HG02642 (cell line): ENCODE measurements around the gene MOB3A.
"Not testable (repeated sequence)": the region's sequence is repeated elsewhere in the genome, so short reads cannot be mapped to it uniquely, and the experiment has no call there.

Experiments
- ATAC-seq: cut with Tn5 transposase; IDR thresholded peaks from one replicate; pipeline ENCODE4 v1.9.1; 2021; ENCODE audit warnings: mild to moderate bottlenecking; ENCODE audit not compliant: unreplicated experiment, poor library complexity

The MOB3A gene

DNA sequence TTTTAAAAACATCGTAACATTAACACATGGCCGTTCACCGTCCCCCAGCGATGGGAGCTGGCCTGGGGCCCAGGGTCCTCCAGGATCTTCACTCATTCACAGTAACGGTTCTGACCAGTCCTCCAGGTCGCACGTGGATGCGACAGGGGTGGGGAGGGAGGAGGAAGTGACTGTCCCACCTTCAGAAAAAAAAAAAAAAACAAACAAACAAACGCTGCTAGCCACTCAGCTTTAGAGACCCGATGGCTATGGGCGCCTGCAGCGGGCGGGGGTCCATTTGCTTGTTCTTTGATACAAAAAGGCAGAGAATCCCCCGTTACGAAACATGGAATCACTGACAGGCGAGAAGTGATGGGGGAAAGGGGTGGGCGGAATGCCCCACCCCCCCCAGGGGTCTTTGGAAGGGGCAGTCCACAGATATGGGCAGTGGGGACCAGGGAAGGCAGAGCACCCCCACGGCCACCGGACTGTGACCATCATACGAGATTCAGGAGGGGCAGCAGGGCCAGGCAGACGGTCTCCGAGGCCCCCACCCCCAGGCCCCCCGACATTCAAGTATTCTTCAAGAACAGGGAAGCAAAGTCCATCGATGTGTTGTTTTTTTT is 58.4 kb downstream of the MOB3A start:
- ATAC-seq = no peak

- no peak for ATAC-seq
Measured at GRCh38 chr19:2036424-2036823, 59.7 kb downstream of the MOB3A start.

DNA sequence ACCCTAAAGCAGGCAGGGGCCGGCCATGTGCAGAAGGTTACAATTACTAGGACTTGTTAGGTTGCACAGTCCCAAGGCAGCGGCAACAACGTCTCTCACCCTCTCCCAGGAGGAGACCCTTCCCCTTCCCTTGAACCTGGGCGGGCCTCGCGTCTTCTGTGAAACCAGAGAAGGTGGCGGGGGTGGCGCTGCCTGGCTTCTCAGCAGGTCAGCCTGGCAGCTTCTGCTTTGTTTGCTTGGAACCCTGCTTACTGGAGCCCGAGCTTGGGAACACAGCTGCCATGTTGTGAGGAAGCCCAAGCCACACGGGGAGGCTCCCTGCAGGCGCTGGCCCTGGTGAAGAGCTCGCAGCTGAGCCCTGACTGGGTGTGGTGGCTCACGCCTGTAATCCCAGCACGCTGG is 60.5 kb downstream of the MOB3A start:
- ATAC-seq = no peak

DNA sequence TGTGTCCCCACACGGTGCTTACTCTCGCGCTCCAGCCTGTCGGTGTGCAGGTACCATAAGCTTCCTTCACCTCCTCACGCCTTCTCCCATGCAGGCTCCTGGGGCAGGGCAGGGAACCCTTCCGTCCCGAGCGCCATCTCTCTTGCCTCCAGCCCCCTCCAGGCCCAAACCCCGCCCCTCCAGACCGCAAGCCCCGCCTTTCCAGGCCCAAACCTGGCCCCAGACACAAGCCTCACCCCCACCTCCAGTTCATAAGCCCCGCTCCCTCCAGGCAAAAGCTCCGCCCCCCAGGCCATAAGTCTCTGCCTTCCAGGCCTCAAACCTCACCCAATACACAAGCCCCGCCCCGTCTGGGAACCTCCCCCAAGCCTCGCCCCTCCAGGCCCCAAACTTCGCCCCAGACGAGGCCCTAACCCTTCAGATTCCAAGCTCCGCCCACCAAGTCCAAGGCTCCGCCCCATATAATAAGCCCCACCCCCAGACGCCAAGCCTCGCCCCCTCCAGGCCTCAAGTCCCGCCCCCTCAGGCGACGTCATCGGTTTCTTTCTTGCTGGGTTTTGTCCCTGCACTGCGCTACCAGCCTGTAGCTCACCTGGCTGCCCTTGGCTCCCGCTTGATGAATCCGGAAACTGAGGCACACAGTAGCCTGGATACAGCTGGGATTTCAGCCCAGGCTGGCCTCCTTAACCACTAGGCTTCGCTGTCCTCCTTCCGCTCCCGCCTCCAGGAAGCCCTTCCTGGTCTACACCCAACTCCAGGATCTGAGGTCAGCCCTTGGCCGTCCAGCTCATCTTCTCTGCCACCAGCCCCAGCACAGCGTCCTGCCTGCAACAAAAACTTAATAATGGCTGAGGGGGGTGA is 61.2 kb downstream of the MOB3A start:
- ATAC-seq = no peak

- not testable (repeated sequence) for ATAC-seq
Measured at GRCh38 chr19:2034253-2034652, 61.9 kb downstream of the MOB3A start.

GRCh38 chr19:2033825-2034159 is 62.3 kb downstream of the MOB3A start:
- ATAC-seq = no peak

- no peak for ATAC-seq
Measured at GRCh38 chr19:2033115-2033824, 62.9 kb downstream of the MOB3A start.

- ATAC-seq = no peak
Measured at GRCh38 chr19:2032296-2032941, 63.7 kb downstream of the MOB3A start.

DNA sequence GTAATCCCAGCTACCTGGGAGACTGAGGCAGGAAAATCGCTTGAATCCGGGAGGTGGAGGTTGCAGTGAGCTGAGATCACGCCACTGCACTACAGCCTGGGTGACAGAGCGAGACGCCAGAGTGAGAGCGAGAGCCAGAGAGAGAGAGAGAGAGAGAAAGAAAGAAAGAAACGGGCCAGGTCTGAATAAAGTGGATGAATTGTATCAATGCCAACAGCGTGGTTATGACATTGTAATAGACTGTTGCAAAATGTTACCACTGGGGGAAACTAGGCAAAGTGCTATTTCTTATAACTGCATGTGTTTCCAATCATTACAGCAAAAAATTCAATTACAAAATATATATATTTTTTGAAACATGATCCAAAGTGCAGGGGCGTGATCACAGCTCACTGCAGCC is 68.8 kb downstream of the MOB3A start:
- no peak for ATAC-seq

DNA sequence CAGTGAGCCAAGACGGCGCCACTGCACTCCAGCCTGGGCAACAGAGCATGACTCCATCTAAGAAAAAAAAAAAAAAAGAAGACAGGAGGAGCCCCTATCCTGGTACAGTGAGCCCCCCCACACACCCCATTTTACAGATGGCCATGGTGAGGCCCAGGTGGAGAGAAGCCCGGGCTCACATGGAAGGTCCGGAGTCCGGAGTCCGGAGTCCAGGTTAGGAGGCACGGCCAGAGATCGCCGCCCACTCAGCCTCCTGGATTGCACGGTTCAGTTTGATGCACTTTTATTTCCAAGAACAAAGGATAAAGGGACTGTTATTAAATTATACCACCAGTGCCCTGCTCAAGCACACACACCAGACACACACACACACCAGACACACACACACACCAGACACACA is 69.4 kb downstream of the MOB3A start:
- no peak for ATAC-seq

GRCh38 chr19:2022289-2022688 is 73.8 kb downstream of the MOB3A start:
- ATAC-seq = no peak

DNA sequence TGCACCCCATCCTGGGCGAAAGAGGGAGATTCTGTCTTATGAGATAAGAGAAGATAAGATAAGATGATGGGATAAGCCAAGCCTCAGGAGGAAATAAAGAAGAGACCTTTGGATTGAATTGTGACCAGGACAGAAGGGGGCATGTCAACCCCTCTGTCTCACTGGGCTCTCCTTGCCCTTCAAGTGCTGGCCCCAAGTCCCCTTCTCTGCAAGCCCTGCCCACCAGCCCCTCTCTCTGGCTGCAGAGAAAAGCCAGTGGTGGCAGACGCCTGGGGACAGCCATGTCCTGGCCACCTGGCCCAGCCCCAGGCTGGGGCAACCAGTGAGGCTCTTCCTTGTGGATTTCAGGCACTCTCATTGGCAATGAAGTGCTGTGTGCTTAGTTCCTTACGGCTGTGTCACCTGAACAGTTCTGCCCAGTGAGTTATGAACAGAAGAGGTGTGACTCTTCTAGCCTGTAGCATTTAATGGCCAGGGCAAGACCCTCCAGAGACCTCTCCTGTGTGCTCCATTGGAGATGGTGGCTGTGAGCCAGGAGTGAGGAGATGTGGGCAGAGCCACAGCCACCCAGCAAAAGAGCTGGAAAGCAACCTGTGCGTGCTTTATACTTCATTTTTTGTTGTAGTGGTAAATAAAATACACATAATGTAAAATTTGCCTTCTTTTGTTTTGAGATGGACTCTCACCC is 74.5 kb downstream of the MOB3A start:
- ATAC-seq = no peak
